Measurements from ENCODE around the gene LPA.

DNA sequence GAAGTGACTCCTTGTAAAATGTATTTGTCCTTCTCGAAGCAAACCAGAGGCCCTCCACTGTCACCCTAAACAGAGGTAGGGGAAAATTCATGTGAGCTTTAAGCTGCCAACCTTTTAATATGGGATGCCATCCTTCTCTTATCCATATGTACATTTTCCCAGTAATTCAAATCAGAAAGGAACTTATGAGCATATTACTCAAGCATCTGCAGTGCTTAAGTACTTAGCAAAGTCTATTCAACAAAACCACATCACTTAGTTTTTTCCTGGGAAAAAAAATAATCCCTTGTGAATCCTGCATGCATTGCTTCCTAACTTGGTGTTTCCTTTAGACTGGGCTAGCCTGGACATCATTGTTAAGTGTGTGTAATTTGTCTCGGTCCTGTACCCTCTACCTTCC is 132.2 kb downstream of the LPA start:
- TF ChIP-seq, protein P1, sequence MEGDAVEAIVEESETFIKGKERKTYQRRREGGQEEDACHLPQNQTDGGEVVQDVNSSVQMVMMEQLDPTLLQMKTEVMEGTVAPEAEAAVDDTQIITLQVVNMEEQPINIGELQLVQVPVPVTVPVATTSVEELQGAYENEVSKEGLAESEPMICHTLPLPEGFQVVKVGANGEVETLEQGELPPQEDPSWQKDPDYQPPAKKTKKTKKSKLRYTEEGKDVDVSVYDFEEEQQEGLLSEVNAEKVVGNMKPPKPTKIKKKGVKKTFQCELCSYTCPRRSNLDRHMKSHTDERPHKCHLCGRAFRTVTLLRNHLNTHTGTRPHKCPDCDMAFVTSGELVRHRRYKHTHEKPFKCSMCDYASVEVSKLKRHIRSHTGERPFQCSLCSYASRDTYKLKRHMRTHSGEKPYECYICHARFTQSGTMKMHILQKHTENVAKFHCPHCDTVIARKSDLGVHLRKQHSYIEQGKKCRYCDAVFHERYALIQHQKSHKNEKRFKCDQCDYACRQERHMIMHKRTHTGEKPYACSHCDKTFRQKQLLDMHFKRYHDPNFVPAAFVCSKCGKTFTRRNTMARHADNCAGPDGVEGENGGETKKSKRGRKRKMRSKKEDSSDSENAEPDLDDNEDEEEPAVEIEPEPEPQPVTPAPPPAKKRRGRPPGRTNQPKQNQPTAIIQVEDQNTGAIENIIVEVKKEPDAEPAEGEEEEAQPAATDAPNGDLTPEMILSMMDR (IDR thresholded peaks at IDR 0.05): no peak
- TF ChIP-seq POLR2A (IDR thresholded peaks at IDR 0.05) (no peak), EP300 (IDR thresholded peaks at IDR 0.05; ENCODE audit: low read depth) (no peak)
